HG03558 (cell line): ENCODE results near the gene MIA3.

Experiments used
- ATAC-seq: cut with Tn5 transposase; IDR thresholded peaks from one replicate; pipeline ENCODE4 v1.9.1; 2021; ENCODE audit warnings: moderate number of reproducible peaks; ENCODE audit not compliant: unreplicated experiment; ENCODE audit errors: extremely low read depth

The MIA3 gene

GRCh38 chr1:222617367-222617951, 438 bp upstream of the MIA3 start:
- ATAC-seq: peak; percentile 71

GRCh38 chr1:222618880-222619596, 1.1 kb downstream of the MIA3 start:
- ATAC-seq: no peak

- peak; percentile 34 for ATAC-seq
Observed at GRCh38 chr1:222620566-222620965, 2.7 kb downstream of the MIA3 start.

- no peak for ATAC-seq
Observed at GRCh38 chr1:222622765-222623164, 4.9 kb downstream of the MIA3 start.

GRCh38 chr1:222623458-222623857, 5.6 kb downstream of the MIA3 start:
- no peak for ATAC-seq

GRCh38 chr1:222624214-222624613, 6.3 kb downstream of the MIA3 start:
- ATAC-seq: no peak

- ATAC-seq: no peak
Observed at GRCh38 chr1:222627232-222627631, 9.3 kb downstream of the MIA3 start.

GRCh38 chr1:222629921-222630535, 12.1 kb downstream of the MIA3 start:
- ATAC-seq: no peak

- no peak for ATAC-seq
Observed at GRCh38 chr1:222631611-222632208, 13.8 kb downstream of the MIA3 start.

GRCh38 chr1:222632749-222633148, 14.9 kb downstream of the MIA3 start:
- ATAC-seq: no peak

- ATAC-seq: peak; percentile 88
Observed at GRCh38 chr1:222634180-222635013, 16.5 kb downstream of the MIA3 start.

- ATAC-seq: no peak
Observed at GRCh38 chr1:222641269-222641948, 23.5 kb downstream of the MIA3 start.

GRCh38 chr1:222642468-222642867, 24.6 kb downstream of the MIA3 start:
- no peak for ATAC-seq

- ATAC-seq: no peak
Observed at GRCh38 chr1:222643606-222643937, 25.7 kb downstream of the MIA3 start.

GRCh38 chr1:222643938-222644635, 26.2 kb downstream of the MIA3 start:
- peak; percentile 95 for ATAC-seq

- no peak for ATAC-seq
Observed at GRCh38 chr1:222644636-222644980, 26.7 kb downstream of the MIA3 start.

- no peak for ATAC-seq
Observed at GRCh38 chr1:222652676-222653075, 34.8 kb downstream of the MIA3 start.

- ATAC-seq: peak; percentile 52
Observed at GRCh38 chr1:222653178-222653827, 35.4 kb downstream of the MIA3 start.

- ATAC-seq: peak; percentile 93
Observed at GRCh38 chr1:222654849-222655248, 37.0 kb downstream of the MIA3 start.
